Inferior parietal cortex (tissue), 1 donor: Measurements from ENCODE around the gene UST.
"Not testable (repeated sequence)": the region's sequence is repeated elsewhere in the genome, so short reads cannot be mapped to it uniquely, and the experiment has no call there.

Source experiments
- DNase-seq: peaks from one replicate; pipeline ENCODE4 v3.0.0-alpha.2; 2016; ENCODE audit errors: extremely low spot score

Gene UST

GRCh38 chr6:148898376-148899014, 151.7 kb downstream of the UST start:
- DNase-seq: no peak

- DNase-seq: no peak
Measured at GRCh38 chr6:148904896-148905870, 158.4 kb downstream of the UST start.

- DNase-seq: no peak
Measured at GRCh38 chr6:148905901-148906300, 159.1 kb downstream of the UST start.

GRCh38 chr6:148906386-148906785, 159.6 kb downstream of the UST start:
- no peak for DNase-seq

- DNase-seq: no peak
Measured at GRCh38 chr6:148907573-148907972, 160.7 kb downstream of the UST start.

GRCh38 chr6:148912252-148912651, 165.4 kb downstream of the UST start:
- no peak for DNase-seq

- DNase-seq: no peak
Measured at GRCh38 chr6:148915810-148916209, 169.0 kb downstream of the UST start.

- not testable (repeated sequence) for DNase-seq
Measured at GRCh38 chr6:148916485-148916884, 169.7 kb downstream of the UST start.

- DNase-seq: no peak
Measured at GRCh38 chr6:148924226-148925012, 177.6 kb downstream of the UST start.

GRCh38 chr6:148925701-148926100, 178.9 kb downstream of the UST start:
- DNase-seq: no peak

- DNase-seq: no peak
Measured at GRCh38 chr6:148926478-148926877, 179.6 kb downstream of the UST start.

GRCh38 chr6:148927586-148927985, 180.8 kb downstream of the UST start:
- DNase-seq: no peak

GRCh38 chr6:148928811-148929210, 182.0 kb downstream of the UST start:
- no peak for DNase-seq

- no peak for DNase-seq
Measured at GRCh38 chr6:148932208-148932607, 185.4 kb downstream of the UST start.

GRCh38 chr6:148932731-148933130, 185.9 kb downstream of the UST start:
- no peak for DNase-seq

- DNase-seq: no peak
Measured at GRCh38 chr6:148934539-148934938, 187.7 kb downstream of the UST start.

- DNase-seq: no peak
Measured at GRCh38 chr6:148934961-148935360, 188.1 kb downstream of the UST start.

- DNase-seq: no peak
Measured at GRCh38 chr6:148935705-148936435, 189.0 kb downstream of the UST start.

GRCh38 chr6:148943451-148943850, 196.6 kb downstream of the UST start:
- DNase-seq: no peak

GRCh38 chr6:148944608-148945007, 197.8 kb downstream of the UST start:
- DNase-seq: no peak

GRCh38 chr6:148945301-148946021, 198.6 kb downstream of the UST start:
- no peak for DNase-seq
